RKO (cell line): ENCODE data around the gene AKNAD1.

ENCODE experiments used
- DNase-seq: peaks from one replicate; pipeline ENCODE4 v3.0.0-alpha.2; 2016; ENCODE audit warnings: low spot score

AKNAD1 gene

DNA sequence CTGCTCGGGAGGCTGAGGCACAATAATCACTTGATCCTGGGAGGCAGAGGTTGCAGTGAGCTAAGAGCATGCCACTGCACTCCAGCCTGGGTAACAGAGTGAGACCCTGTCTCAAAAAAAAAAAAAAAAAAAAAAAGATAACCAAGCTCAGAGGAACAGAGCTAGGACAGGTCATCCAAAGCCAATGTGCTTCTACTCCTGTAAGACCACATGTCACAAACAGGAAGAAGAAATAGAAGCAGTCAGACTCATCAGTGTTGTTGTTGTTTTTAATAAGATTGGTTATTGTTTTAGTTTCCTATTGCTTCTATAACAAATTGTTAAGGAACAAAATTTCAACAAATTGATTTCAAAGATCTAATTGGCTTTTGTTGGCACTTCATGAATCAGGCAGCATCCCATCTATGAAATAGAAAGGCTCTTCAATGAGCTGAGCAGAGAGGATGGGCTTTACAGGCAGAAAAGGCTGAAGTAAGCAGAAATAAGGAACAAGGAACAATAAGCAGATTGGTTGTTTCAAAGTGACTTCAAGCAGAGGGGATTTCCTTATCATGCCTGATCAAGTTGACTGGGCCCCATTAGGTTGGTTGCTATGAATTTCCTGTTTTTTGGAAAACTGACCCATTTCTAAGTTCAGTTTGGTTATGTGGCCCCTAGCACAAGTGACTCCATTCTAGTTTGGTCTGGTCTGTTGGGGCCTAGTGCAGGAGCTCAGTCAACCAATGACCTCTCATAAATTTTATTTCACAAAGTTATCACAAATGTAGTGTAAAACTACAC lies 6.0 kb upstream of the AKNAD1 start:
- DNase-seq, result no peak

DNA sequence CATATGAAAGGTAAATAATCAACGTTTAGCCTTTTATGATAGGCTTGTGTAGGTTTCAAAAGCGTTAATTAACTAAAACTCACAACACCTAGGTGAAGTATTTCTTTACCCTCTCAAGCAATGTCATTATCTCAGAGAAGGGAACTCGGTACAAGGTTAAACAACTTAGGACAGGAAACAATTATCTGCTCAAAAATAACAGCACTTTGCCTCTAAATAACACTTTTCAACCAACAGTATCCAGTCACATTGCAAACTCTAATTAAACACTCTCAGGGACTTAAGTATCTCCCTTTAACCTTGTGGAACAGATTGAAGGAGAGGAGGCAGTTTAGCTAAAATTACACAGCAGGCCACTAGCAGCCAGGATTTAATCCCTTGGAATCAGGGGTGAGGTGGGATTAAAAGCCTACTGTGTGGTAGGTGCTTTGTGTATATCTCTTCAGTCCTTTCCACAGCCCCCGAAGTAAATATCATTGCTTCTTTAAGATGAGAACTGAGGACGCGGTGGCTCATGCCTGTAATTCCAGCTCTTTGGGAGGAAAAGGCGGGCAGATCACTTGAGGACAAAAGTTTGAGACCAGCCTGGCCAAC lies 5.2 kb upstream of the AKNAD1 start:
- no peak for DNase-seq

DNA sequence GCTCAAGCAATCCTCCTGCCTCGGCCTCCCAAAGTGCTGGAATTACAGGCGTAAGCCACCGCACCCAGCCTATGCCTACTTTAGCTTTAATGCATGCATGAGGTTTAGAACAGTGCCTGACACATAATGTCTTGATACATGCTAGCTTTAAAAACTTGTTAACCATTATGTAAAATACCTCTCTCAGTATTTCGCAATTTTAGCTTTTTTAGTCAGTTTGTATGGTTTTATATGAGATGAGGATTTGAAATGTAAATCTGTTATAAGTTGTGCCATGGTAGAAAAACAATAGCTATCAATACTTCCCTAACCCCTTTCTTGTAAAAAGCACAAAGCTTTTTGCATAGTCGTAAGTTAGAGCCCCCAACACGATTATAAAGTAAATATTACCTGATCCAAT lies 4.7 kb upstream of the AKNAD1 start:
- no peak for DNase-seq

DNA sequence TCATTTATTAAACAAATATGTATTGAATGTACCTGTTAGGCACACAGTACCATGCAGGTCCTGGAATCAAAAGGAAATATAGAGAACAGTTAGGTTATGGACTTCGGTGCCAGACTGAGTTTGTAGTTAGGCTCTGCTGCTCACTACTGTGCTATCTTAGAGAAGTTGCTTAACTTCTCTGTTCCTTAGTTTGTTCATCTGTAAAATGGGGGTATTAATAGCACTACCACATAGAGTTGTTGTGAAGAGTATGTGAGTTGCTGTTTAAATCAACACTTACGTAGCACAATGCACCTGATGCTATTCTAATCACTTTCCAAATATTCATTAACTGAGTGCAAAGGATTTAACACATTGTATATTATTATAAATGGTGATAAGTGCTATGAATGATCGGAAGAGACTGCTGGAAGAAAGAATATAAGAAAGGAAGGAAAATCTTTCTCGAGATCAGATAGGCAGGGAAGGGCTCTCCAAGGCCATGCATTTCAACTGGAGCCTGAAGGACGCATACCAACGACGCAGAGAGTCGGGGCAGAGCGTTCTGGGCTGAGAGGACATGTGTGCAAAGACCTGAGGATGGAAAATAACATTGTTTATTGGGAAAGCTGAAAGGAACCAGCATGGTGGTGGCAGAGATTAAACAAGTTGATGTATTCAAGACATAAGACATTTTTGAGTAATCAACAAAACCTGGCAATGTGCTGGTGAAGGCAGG lies 3.5 kb upstream of the AKNAD1 start:
- no peak for DNase-seq

DNA sequence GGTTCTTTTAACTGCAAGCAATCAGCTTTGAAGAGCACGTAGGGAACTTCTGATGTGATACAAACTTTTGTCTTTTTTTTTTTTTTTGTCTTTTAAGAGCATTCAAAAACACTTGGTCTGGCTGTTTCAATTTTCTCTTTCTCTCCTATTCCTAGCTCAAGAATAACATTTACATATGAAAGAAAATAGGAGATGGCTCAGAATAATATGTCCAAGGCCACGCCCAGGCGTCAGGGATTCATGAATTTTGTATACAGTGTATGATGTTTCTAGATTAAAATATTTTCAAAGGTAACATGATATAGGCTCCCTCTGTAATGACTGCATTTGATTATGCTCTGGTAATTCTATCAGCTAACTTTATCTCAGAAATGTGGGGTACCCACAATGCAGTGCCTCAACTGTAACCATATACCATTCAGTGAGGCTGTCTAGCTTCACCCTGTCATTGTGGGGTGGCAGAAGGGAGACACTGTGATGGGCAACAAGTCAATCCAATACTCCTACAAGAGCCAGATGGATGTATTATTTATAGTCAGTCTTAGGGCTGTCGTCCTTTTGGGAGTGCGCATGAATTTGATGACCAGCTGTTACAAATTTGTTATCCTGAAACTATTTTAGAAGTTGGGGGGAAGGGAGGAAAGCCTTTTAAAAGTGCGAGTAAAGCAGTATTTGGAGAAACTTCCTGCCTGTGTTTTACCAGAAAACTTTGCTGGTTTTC lies 1.5 kb upstream of the AKNAD1 start:
- DNase-seq, result no peak

DNA sequence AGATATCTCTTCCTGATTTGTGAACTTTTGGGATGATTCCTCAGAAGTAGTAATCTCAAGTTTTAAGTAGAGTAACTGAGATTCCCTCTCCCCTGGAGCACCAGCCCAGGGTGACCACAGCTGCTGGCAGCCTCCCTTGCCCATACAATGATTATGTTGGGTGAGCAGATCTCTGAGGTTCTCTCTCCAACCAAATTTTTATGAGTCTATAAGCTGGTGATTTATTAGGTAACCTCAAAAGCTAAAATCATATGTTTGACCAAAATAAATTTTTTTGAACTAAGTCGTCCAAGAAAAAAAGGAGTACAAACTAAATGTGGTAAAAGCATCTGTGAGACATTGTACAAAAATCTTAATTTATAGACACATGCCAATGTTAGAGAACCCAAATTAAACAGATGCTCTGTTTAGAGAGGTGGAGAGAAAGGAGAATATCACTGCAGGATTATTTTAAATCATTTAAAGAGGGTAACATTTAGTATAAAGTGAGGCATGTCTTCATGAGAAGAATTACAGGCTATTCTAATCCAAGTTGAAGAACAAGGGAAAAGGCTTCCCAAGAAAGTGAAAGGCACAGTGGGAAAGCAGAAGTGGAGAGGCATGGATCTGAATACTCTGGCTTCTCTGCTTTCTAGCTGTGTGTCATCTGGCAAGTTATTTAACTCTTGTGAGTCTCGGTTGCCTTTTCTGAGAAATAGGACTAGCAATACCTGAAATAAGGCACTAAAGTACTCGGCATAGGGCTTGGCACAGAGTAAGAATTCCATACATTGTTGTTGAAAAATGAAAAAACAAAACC lies 2.5 kb downstream of the AKNAD1 start:
- no peak for DNase-seq

DNA sequence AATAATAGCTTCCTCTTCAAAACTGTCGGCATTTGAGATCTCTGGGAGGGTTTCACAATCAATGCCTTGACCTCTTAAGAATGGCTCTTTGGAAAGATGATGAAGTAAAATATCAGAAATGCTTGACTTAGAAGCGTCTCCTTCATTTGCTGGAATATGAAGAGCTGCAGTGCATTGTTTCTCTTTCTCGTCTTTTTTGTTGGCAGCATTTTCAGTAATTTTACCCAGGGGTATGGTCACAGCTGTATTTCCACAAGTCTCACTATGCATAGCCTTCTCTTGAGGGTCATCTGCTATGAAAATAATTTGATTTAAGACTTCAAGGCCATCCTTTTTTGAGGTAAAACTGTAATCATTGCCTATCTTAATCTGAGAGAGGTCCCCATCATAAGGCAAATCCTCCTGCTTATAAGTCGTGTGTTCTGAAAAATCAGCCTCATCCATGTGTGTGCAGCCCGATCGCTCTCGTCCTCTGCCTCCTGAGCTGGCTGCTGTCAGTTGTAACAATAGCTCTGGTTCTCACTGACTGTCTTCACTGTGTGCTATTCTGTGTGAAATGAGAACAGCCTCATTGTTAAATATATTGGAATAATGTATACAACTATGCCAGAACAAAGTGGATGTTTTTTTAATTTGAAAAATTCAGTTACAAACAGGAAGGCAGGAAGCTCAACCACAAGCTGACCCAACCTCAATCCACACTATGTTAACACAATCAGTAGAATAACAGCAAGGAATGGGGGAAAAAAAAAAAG lies 4.5 kb downstream of the AKNAD1 start:
- DNase-seq, result no peak

DNA sequence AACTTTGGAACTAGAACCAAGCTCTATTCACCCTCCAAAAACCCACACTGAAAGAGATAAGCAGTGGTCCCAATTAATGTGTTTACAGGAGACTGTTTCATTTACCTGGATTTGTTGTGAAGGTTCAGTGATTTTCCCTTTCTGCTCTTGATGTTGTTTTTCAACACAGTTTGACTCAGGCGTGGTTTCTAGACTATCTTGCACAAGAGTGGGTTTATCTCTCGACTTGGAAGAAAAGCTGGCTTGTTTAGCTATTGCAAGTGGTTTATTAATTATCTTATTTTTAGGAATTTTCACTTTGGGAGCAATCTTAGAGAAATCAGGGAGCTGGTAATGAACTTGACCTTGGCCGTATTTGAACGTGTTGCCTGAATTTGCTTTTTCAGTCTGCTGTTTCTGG lies 5.3 kb downstream of the AKNAD1 start:
- DNase-seq, result no peak

DNA sequence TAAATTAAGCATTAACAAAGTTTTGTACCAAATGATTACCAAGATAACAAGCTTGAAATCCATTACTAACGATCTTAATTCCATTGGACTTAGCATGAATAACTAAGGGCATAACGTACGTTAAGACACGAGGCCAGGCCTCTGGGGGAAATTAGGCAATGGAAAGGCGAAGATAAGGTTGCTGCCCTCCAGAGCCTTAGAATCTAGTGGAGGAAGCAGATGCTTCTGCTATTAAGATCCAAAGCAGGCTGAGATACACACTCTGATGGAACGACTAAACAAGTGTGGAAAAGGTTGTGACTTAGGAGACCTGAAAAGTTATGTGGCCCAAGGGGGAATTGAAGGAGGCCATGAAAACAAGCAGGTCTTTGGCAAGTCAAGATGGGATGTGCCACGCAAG lies 6.0 kb downstream of the AKNAD1 start:
- no peak for DNase-seq

DNA sequence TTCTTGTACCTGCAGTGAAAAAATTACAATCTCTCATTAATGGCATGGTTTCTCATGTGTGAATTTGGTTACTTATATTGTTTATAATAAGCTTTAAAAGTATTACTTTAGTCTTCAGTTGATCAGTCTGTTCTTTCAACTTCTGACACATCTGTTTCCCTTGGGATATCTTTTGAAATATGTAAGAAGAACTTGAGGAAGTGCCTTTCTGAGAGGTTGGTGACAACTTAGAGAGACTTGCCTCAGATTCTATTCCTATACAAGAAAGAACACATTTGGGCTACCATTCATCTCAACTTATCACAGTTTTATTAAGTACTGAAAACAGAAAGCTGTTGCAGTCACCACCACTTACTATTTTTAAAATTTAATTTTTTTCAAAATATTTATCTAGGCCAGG lies 8.1 kb downstream of the AKNAD1 start:
- no peak for DNase-seq

DNA sequence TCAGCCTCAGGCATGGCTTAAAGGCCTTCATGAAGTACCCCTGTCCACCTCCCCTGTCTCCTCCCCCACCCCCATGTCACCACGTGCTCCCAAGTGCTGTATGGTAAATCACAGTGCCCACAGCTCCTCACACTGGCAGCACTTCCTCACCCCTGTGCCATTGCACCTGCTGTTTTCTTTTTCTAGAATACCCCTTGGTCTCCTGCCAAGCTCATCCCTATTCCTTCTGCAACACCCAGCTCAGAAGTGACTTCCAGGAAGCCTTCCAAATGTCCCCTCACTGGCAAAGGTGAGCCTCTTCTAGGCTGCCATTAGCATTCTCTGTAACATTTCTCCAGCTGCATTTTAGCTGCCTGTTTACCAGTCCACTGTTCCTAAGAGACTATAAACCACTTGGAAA lies 9.4 kb downstream of the AKNAD1 start:
- DNase-seq, result no peak

DNA sequence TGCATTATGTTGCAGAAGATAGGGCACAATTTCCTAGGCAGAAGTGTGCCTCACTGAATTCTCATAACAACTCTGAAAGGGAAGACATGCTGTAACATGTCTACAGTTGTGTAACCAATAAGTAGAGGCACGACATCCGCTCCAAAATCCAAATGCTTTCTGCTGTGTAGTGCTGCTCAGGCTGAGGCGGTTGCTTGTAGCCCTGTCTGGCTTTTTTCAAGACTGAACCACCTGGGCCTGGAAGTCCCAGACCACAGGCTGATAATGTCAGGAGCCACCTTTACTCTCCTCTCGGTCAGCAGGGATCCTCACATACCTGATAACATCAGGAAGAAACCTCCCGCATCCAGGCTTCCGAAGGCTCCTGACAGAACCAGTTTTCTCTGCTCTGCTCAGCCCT lies 10.9 kb downstream of the AKNAD1 start:
- DNase-seq, result no peak

DNA sequence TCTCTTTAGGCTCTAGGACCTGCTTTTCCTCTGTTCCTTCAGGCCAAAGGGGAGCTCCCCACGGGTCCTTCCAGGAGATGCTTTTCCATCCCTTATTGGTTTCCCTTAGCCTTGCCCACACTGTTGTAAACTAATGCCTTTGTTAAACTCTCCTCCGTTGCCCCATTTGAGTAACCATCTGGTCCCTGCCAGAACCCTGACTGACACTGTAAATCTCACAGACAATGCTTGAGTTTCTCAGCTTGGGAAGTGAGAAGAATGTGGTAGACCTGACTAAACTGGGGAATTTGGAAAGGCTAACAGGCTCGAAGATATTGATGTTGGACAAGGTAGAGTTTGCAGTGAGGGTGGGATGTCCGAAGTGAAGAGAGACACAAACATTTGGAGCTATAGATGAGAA lies 11.4 kb downstream of the AKNAD1 start:
- no peak for DNase-seq

DNA sequence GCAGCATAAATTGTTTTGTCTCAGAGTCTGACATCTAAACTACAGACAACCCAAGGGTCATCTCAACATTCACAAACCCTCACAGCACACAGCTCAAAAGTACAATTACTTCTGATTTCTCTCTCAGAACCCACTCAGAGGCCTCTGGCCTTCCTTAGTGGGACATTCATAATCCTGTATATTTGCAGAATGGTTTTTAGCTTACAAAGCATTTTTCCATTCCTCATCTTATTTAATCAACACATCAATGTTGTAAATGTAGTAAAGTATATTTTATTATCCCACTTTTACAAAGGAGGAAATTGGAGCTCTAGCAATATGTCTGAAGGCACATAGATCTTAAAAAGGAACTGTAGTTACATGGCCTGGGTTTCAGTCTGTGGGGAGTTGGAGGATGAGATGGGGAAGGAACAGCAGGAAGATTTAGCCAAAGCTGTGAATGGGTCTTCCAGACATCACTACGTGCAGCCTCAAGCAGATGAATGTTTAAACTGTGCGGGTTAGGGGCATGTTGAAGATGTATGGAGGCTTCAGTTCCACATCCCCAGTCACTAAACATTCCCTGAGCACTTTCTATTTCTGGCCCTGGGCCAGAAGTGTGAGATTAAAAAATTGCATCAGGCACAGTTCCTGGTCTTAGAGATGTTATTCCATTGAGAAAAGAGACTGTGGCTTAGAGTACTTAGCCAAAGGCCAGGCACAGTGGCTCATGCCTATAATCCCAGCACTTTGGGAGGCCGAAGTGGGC lies 13.3 kb downstream of the AKNAD1 start:
- no peak for DNase-seq

DNA sequence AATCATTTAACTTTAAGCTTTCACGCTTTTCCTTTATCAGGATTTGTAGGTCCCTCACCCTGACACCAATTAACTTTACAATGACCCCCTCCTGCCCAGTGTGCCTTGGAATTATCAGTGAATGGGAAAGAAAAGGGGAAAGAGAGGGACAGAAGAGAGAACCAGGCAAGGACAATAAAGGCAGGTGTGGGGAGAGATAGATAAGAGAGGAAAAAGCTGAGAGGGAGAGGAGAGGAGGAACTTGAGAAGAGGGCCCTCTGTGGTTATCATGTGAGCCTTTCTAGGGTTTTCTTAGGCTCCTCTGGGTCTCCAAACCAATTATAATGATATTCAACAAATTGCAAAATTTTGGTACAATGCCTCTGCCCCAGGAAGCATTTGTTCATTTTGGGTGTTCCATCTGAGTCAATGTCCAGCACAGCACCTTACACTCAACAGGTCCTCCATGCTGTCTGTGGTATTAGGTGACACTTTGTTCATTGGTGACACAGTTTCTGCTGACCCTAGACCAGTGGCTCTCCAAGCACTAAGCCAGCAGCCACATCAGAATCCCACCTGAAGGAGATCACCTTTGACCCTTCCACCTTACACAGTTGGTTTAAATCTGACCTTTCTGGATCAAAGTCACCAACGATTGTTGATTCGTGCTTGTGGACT lies 14.2 kb downstream of the AKNAD1 start:
- no peak for DNase-seq

DNA sequence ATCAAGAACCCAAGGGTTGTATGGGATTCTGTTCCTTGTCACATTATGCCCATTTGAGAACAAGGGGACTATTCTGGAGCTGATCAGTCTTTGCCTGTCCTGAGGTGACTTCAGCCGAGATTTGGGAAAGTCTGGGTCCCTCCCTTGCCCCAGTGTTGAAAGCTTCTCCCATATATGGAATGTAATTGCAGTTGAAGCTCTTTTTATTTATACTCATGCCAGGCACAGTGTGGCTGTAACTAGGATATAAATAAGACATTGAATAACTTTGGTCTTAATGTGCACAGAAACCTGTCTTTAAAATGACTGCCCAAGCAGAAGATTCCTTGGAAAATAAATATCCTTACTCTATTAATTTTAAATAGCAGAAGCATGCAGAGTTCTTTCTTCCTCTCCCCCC lies 15.2 kb downstream of the AKNAD1 start:
- no peak for DNase-seq

DNA sequence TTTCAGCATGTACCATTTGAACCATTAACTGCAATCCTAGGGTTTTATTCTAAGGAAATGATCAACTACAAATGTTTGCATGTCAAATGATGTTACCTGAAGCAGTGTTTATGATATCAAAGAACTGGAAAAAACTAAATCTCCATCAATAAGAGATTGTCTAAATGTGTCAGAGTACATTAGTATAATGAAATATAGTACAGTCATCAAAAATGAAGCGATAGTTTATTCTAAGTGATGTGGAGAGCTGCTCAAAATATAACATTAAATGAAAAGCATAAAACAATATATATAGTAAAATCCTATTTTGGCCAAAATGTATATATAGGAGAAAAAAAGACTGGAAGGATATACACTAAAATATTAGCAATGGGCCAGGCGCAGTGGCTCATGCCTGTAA lies 24.0 kb downstream of the AKNAD1 start:
- no peak for DNase-seq

DNA sequence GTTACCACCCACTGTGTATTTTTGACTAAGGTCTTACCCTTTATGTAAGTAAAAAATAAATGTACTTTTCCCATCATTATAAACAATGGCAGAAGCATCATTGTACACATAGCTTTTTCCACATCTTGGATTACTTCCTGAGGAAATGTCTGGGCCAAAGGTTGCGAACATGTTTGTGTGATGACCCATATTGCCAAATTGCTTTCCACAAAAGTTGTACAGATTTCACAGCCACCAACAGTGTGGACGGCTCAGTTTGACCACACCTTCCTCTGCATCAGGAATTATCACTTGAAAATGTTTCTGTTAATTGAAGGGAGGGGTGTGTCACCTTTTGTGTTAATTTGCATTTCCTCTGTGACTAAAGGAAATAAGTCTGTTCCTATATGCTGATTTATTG lies 25.7 kb downstream of the AKNAD1 start:
- DNase-seq, result peak; percentile 52

DNA sequence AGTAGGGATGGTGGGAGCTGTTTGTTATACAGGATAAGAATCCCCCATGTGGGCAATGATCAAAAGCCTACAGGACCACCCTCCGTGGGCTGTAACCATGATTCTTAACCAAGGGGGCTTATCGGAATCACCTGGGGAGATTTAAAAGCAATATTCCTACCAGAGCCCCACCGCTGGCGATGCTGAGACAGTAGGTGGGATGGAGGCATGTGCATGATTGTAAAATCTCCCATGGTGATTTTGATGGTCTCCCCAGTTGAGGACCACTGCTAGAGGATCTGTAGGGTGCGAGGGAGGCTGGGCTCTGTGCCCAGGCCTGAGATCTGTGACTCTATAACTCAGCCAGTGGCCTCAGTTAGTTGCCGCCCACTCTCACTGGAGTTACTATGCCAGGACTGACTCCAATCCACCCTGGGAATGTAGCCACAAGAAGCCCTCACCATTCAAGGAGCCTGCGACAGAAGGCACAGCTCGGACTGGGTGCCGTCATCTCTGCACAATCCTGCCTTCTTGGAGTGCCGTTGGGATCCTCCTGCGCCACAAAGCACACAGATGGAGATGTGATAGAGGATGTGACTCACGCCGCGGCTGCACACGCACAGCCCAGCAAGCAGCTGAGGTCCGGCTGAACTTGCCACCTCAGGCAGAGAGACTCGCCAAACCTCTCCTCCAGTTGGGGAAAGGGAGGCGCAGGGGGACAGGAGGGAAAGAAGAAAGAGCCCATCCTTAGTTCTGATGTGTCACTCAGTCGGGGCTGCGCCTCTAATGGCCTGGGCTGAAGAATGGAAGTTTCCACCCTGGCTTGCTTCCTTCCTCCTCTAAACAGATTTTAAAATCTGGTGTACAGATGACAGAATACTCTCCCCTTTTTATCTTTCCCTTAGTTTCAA lies 26.5 kb downstream of the AKNAD1 start:
- peak; percentile 95 for DNase-seq
